Glomerular visceral epithelial cell (primary cell): ENCODE data around the gene DCTN4.
"Not testable (repeated sequence)": the region's sequence is repeated elsewhere in the genome, so short reads cannot be mapped to it uniquely, and the experiment has no call there.

Experiments
- DNase-seq: peaks from one replicate; pipeline ENCODE4 v3.0.0-alpha.2; 2016; ENCODE audit errors: extremely low spot score

Gene DCTN4

GRCh38 chr5:150778517-150779396 lies 19.9 kb upstream of the DCTN4 start, which contains the start of gene SMIM3:
Gene SMIM3 (plus strand): TSS chr5:150778757. CDS start chr5:150795441, 16,684 bp downstream.
- peak; percentile 80 for DNase-seq

- no peak for DNase-seq
These were observed 19.3 kb upstream of the DCTN4 start for GRCh38 chr5:150778088-150778516.

GRCh38 chr5:150777685-150778084 lies 18.9 kb upstream of the DCTN4 start:
- DNase-seq: no peak

GRCh38 chr5:150774145-150774544 lies 15.3 kb upstream of the DCTN4 start:
- DNase-seq: peak; percentile 54

GRCh38 chr5:150771034-150771795 lies 12.4 kb upstream of the DCTN4 start:
- no peak for DNase-seq

- no peak for DNase-seq
These were observed 7.4 kb upstream of the DCTN4 start for GRCh38 chr5:150766251-150766650.

- DNase-seq: no peak
These were observed 7.0 kb upstream of the DCTN4 start for GRCh38 chr5:150765799-150766169.

GRCh38 chr5:150765011-150765798 lies 6.4 kb upstream of the DCTN4 start:
- DNase-seq: no peak

GRCh38 chr5:150764530-150764929 lies 5.7 kb upstream of the DCTN4 start:
- DNase-seq: no peak

GRCh38 chr5:150763023-150763769 lies 4.4 kb upstream of the DCTN4 start:
- peak; percentile 92 for DNase-seq

GRCh38 chr5:150762211-150762610 lies 3.4 kb upstream of the DCTN4 start:
- no peak for DNase-seq

GRCh38 chr5:150759334-150759583 lies 442 bp upstream of the DCTN4 start:
- DNase-seq: no peak

GRCh38 chr5:150758203-150758530 lies 650 bp downstream of the DCTN4 start:
- DNase-seq: no peak

- no peak for DNase-seq
These were observed 1.6 kb downstream of the DCTN4 start for GRCh38 chr5:150757087-150757649.

GRCh38 chr5:150753863-150754262 lies 5.0 kb downstream of the DCTN4 start:
- DNase-seq: no peak

GRCh38 chr5:150753463-150753862 lies 5.4 kb downstream of the DCTN4 start:
- DNase-seq: no peak

- DNase-seq: no peak
These were observed 7.5 kb downstream of the DCTN4 start for GRCh38 chr5:150751096-150751891.

GRCh38 chr5:150750469-150750868 lies 8.3 kb downstream of the DCTN4 start:
- DNase-seq: no peak

GRCh38 chr5:150743142-150743488 lies 15.7 kb downstream of the DCTN4 start:
- not testable (repeated sequence) for DNase-seq

- DNase-seq: not testable (repeated sequence)
These were observed 16.2 kb downstream of the DCTN4 start for GRCh38 chr5:150742455-150743141.
